Trophoblast cell (in vitro differentiated cells and primary cell): ENCODE results near the gene KCNJ5.

Experiments
- DNase-seq, 2 donors: peaks; one replicate each; pipeline ENCODE4 v3.0.0-alpha.2; 2016
- H2AFZ ChIP-seq: 2 replicates; pipeline ENCODE4 v1.6.1; 2013; ENCODE audit warnings: low read length, moderate library complexity, mild to moderate bottlenecking; ENCODE audit not compliant: insufficient read depth, poor library complexity
- H2AK5ac ChIP-seq: 2 replicates; pipeline ENCODE4 v1.6.1; 2013; ENCODE audit warnings: mild to moderate bottlenecking, low read length
- H2BK120ac ChIP-seq: 2 replicates; pipeline ENCODE4 v1.6.1; 2013; ENCODE audit warnings: low read length, mild to moderate bottlenecking, moderate library complexity; ENCODE audit not compliant: insufficient read depth, poor library complexity
- H2BK12ac ChIP-seq: 2 replicates; pipeline ENCODE4 v1.6.1; 2013; ENCODE audit warnings: mild to moderate bottlenecking, low read length, moderate library complexity
- H2BK5ac ChIP-seq: 2 replicates; pipeline ENCODE4 v1.6.1; 2013; ENCODE audit warnings: low read length, low read depth, moderate library complexity, mild to moderate bottlenecking; ENCODE audit not compliant: poor library complexity
- H3K14ac ChIP-seq: 2 replicates; pipeline ENCODE4 v1.6.1; 2013; ENCODE audit warnings: mild to moderate bottlenecking, low read length
- H3K18ac ChIP-seq: 2 replicates; pipeline ENCODE4 v1.6.1; 2013; ENCODE audit warnings: mild to moderate bottlenecking, low read length
- H3K23ac ChIP-seq: 2 replicates; pipeline ENCODE4 v1.6.1; 2013; ENCODE audit warnings: low read length
- H3K27ac ChIP-seq: 2 replicates; pipeline ENCODE4 v1.5.1; 2013; ENCODE audit warnings: low read depth, mild to moderate bottlenecking, inconsistent platforms, low read length, moderate library complexity
- H3K27me3 ChIP-seq: 2 replicates; pipeline ENCODE4 v1.6.1; 2013; ENCODE audit warnings: inconsistent platforms, mild to moderate bottlenecking, low read length, moderate library complexity; ENCODE audit not compliant: insufficient read depth
- H3K36me3 ChIP-seq, 2 experiments: 1 replicate in 1 of 2; 2 replicates in 1 of 2; pipeline ENCODE4 v1.6.1; 2013; ENCODE audit warnings: low read length in 2 of 2, mild to moderate bottlenecking in 2 of 2, moderate library complexity in 1 of 2; ENCODE audit not compliant: insufficient read depth in 2 of 2, control insufficient read depth in 1 of 2
- H3K4ac ChIP-seq: 2 replicates; pipeline ENCODE4 v1.6.1; 2013; ENCODE audit warnings: low read depth, mild to moderate bottlenecking, low read length, moderate library complexity
- H3K4me1 ChIP-seq, 2 experiments: 1 replicate in 1 of 2; 2 replicates in 1 of 2; pipeline ENCODE4 v1.6.1; 2013; ENCODE audit warnings: low read length in 2 of 2, mild to moderate bottlenecking in 2 of 2, moderate library complexity in 1 of 2; ENCODE audit not compliant: insufficient read depth in 2 of 2, control insufficient read depth in 1 of 2
- H3K4me2 ChIP-seq: 2 replicates; pipeline ENCODE4 v1.6.1; 2013; ENCODE audit warnings: inconsistent platforms, mild to moderate bottlenecking, low read length, moderate library complexity
- H3K4me3 ChIP-seq: 2 replicates; pipeline ENCODE4 v1.5.1; 2013; ENCODE audit warnings: mild to moderate bottlenecking, low read depth, low read length, inconsistent platforms
- H3K79me1 ChIP-seq: one replicate; pipeline ENCODE4 v1.6.1; 2013; ENCODE audit warnings: low read length
- H3K79me2 ChIP-seq: 2 replicates; pipeline ENCODE4 v1.6.1; 2013; ENCODE audit warnings: low read length, mild to moderate bottlenecking; ENCODE audit not compliant: control insufficient read depth, insufficient read depth, poor library complexity
- H3K9ac ChIP-seq: 2 replicates; pipeline ENCODE4 v1.6.1; 2013; ENCODE audit warnings: mild to moderate bottlenecking, low read length
- H3K9me3 ChIP-seq: 2 replicates; pipeline ENCODE4 v1.6.1; 2013; ENCODE audit warnings: low read depth, mild to moderate bottlenecking, control low read depth, inconsistent platforms, low read length; ENCODE audit not compliant: insufficient read depth
- H4K12ac ChIP-seq: 2 replicates; pipeline ENCODE4 v1.6.1; 2013; ENCODE audit warnings: low read depth, mild to moderate bottlenecking, low read length, moderate library complexity
- H4K8ac ChIP-seq: 2 replicates; pipeline ENCODE4 v1.6.1; 2013; ENCODE audit warnings: low read depth, mild to moderate bottlenecking, low read length, moderate library complexity
- H4K91ac ChIP-seq: one replicate; pipeline ENCODE4 v1.6.1; 2013; ENCODE audit warnings: low read depth, mild to moderate bottlenecking, low read length, moderate library complexity
- WGBS: extraction: QIAGEN DNeasy Blood & Tissue Kit; methylation state at CpG from one replicate; pipeline ENCODE4 v1.1.7; 2013; ENCODE audit warnings: missing lambda C conversion rate; ENCODE audit not compliant: insufficient read length, insufficient coverage; ENCODE audit errors: extremely low coverage; 5-methylcytosine and 5-hydroxymethylcytosine counted together

The KCNJ5 gene

GRCh38 chr11:128964463-128964930 is 73.3 kb downstream of the KCNJ5 start:
- Histone ChIP-seq H3K27ac (no peak overlapping the region), H3K9me3 (no peaks in the 10 kb centered on the region), H3K4me1 (no peaks in the 10 kb centered on the region), H3K36me3 (peaks cover 8 to 13% of the 10 kb centered on the region in 2 experiments), H3K4me2 (no peak overlapping the region), H3K9ac (no peak overlapping the region), H4K12ac (no peak overlapping the region), H4K91ac (no peak overlapping the region), H3K4ac (no peak overlapping the region), H4K8ac (no peak overlapping the region), H3K18ac (no peak overlapping the region), H3K4me3 (no peak overlapping the region), H2BK5ac (no peak overlapping the region), H3K27me3 (no peaks in the 10 kb centered on the region), H3K14ac (no peak overlapping the region), H3K23ac (no peak overlapping the region), H2BK12ac (no peak overlapping the region), H2BK120ac (no peak overlapping the region), H3K79me2 (no peaks in the 10 kb centered on the region), H3K79me1 (no peaks in the 10 kb centered on the region), H2AFZ (no peak overlapping the region), H2AK5ac (no peak overlapping the region)
- no peak for DNase-seq
- WGBS: no CpG with 5 or more reads among the region's 7 CpGs

GRCh38 chr11:128965485-128965884 is 74.3 kb downstream of the KCNJ5 start:
- Histone ChIP-seq H2BK12ac (no peak overlapping the region), H3K4me1 (no peaks in the 10 kb centered on the region), H3K9me3 (no peaks in the 10 kb centered on the region), H3K27ac (no peak overlapping the region), H3K36me3 (peaks cover 18 to 23% of the 10 kb centered on the region in 2 experiments), H3K79me1 (no peaks in the 10 kb centered on the region), H2AFZ (no peak overlapping the region), H3K9ac (no peak overlapping the region), H2BK5ac (no peak overlapping the region), H3K4ac (no peak overlapping the region), H4K12ac (no peak overlapping the region), H3K4me3 (no peak overlapping the region), H3K79me2 (no peaks in the 10 kb centered on the region), H2BK120ac (no peak overlapping the region), H3K18ac (no peak overlapping the region), H3K23ac (no peak overlapping the region), H4K91ac (no peak overlapping the region), H3K27me3 (no peaks in the 10 kb centered on the region), H4K8ac (no peak overlapping the region), H2AK5ac (no peak overlapping the region), H3K4me2 (no peak overlapping the region), H3K14ac (no peak overlapping the region)
- WGBS: no CpG with 5 or more reads among the region's 4 CpGs
- DNase-seq: peak in 1 of 2 donors; percentile 10

GRCh38 chr11:128967578-128967977 is 76.4 kb downstream of the KCNJ5 start:
- Histone ChIP-seq H3K27me3 (no peaks in the 10 kb centered on the region), H3K4me2 (no peak overlapping the region), H3K9me3 (no peaks in the 10 kb centered on the region), H3K27ac (no peak overlapping the region), H4K12ac (no peak overlapping the region), H3K4me1 (no peaks in the 10 kb centered on the region), H3K18ac (no peak overlapping the region), H3K36me3 (peaks cover 25 to 31% of the 10 kb centered on the region in 2 experiments), H3K23ac (no peak overlapping the region), H3K79me2 (no peaks in the 10 kb centered on the region), H2AK5ac (no peak overlapping the region), H2AFZ (no peak overlapping the region), H3K14ac (no peak overlapping the region), H2BK5ac (no peak overlapping the region), H3K4ac (no peak overlapping the region), H3K79me1 (no peaks in the 10 kb centered on the region), H4K8ac (no peak overlapping the region), H4K91ac (no peak overlapping the region), H2BK12ac (no peak overlapping the region), H2BK120ac (no peak overlapping the region), H3K4me3 (no peak overlapping the region), H3K9ac (no peak overlapping the region)
- no peak for DNase-seq
- no CpG with 5 or more reads among the region's 6 CpGs for WGBS

GRCh38 chr11:128968916-128969315 is 77.8 kb downstream of the KCNJ5 start:
- no peak overlapping the region for H3K14ac ChIP-seq
- H3K18ac ChIP-seq: no peak overlapping the region
- no peak overlapping the region for H2AFZ ChIP-seq
- H3K79me1 ChIP-seq: no peaks in the 10 kb centered on the region
- H3K4me1 ChIP-seq: no peaks in the 10 kb centered on the region
- no peak overlapping the region for H3K4ac ChIP-seq
- no peak overlapping the region for H2BK12ac ChIP-seq
- H3K4me3 ChIP-seq: no peak overlapping the region
- H2BK120ac ChIP-seq: no peak overlapping the region
- no peak overlapping the region for H3K23ac ChIP-seq
- no peak overlapping the region for H3K9ac ChIP-seq
- H4K8ac ChIP-seq: no peak overlapping the region
- no peaks in the 10 kb centered on the region for H3K27me3 ChIP-seq
- no peak overlapping the region for H3K27ac ChIP-seq
- DNase-seq: no peak
- no CpG with 5 or more reads among the region's 9 CpGs for WGBS
- H2AK5ac ChIP-seq: no peak overlapping the region
- no peaks in the 10 kb centered on the region for H3K9me3 ChIP-seq
- H4K12ac ChIP-seq: no peak overlapping the region
- no peak overlapping the region for H2BK5ac ChIP-seq
- peaks cover 29 to 38% of the 10 kb centered on the region in 2 experiments for H3K36me3 ChIP-seq
- no peak overlapping the region for H4K91ac ChIP-seq
- H3K4me2 ChIP-seq: no peak overlapping the region
- no peaks in the 10 kb centered on the region for H3K79me2 ChIP-seq
